ENCODE results near the gene PDZK1.
"Not testable (repeated sequence)": the region's sequence is repeated elsewhere in the genome, so short reads cannot be mapped to it uniquely, and the experiment has no call there.

Gene PDZK1

GRCh38 chr1:145643990-145644389 is 63.2 kb downstream of the PDZK1 start:
- DNase-seq = not testable (repeated sequence)

- DNase-seq = not testable (repeated sequence)
Observed at GRCh38 chr1:145641886-145642285, 65.3 kb downstream of the PDZK1 start.

- not testable (repeated sequence) for DNase-seq
Observed at GRCh38 chr1:145636237-145636636, 70.9 kb downstream of the PDZK1 start.

- not testable (repeated sequence) for DNase-seq
Observed at GRCh38 chr1:145622177-145622576, 85.0 kb downstream of the PDZK1 start.
